Measurements from ENCODE around the gene DNAL1. TPM values are rescaled to one million over a fixed set of nuclear protein-coding genes. Genes with fewer than 3 reads are reported as not detected.

The DNAL1 gene
- total RNA-seq, 1 experiment from 2014 or later: 14.3 TPM

DNA sequence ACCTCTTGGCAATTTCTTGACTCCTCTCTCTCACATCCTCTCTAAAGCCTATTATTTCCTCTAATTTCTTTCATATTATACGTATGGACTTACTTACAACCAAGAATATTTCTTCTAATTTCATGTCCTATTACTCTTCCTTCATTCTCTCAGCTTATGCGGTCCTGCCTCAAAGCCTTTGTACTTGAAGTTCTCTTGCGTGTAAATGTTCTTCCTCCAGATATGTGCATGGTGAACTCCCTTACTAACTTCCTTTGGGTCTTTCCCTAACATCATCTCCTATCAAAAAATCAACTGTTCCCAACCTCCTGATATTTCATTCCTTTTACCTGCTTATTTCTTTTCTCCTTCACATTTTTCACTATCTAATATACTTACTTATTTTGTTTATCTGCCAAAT lies 23.1 kb downstream of the DNAL1 start (continued):
- TF ChIP-seq TCF7 (CRISPR knock-in tag; IDR thresholded peaks at IDR 0.05; ENCODE audit: low read depth): no peak
- TF ChIP-seq ETV6 (CRISPR knock-in tag; IDR thresholded peaks at IDR 0.05): no peak
- TF ChIP-seq ZNF219 (CRISPR knock-in tag; IDR thresholded peaks at IDR 0.05; ENCODE audit: borderline replicate concordance): no peak
- TF ChIP-seq SMAD4 (CRISPR knock-in tag; IDR thresholded peaks at IDR 0.05): no peak

- H3K4me1 Mint-ChIP-seq: no peaks in the 10 kb centered on the region
- H3K4me3 Mint-ChIP-seq: no peak overlapping the region
- ATAC-seq (no peak), DNase-seq (ENCODE audit: low spot score) (no peak)
- no peaks in the 10 kb centered on the region; the same call in 1 of the 2 replicates for H3K27me3 Mint-ChIP-seq (ENCODE audit: low read depth)
- POLR2A ChIA-PET: no interaction called here
- 0 out of 2 replicates have a peak, but pooled peaks cover 4% of the 10 kb centered on the region for H3K36me3 Mint-ChIP-seq
- H3K9me3 Mint-ChIP-seq: no peaks in the 10 kb centered on the region
- TF ChIP-seq, protein P1, sequence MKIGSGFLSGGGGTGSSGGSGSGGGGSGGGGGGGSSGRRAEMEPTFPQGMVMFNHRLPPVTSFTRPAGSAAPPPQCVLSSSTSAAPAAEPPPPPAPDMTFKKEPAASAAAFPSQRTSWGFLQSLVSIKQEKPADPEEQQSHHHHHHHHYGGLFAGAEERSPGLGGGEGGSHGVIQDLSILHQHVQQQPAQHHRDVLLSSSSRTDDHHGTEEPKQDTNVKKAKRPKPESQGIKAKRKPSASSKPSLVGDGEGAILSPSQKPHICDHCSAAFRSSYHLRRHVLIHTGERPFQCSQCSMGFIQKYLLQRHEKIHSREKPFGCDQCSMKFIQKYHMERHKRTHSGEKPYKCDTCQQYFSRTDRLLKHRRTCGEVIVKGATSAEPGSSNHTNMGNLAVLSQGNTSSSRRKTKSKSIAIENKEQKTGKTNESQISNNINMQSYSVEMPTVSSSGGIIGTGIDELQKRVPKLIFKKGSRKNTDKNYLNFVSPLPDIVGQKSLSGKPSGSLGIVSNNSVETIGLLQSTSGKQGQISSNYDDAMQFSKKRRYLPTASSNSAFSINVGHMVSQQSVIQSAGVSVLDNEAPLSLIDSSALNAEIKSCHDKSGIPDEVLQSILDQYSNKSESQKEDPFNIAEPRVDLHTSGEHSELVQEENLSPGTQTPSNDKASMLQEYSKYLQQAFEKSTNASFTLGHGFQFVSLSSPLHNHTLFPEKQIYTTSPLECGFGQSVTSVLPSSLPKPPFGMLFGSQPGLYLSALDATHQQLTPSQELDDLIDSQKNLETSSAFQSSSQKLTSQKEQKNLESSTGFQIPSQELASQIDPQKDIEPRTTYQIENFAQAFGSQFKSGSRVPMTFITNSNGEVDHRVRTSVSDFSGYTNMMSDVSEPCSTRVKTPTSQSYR (CRISPR knock-in tag; IDR thresholded peaks at IDR 0.05): no peak
- no peak for TF ChIP-seq AR (CRISPR knock-in tag; IDR thresholded peaks at IDR 0.05)
- TF ChIP-seq CDX4 (CRISPR knock-in tag; IDR thresholded peaks at IDR 0.05; ENCODE audit: borderline replicate concordance): no peak
- TF ChIP-seq SP1 (CRISPR knock-in tag; conservative IDR thresholded peaks at IDR 0.05): no peak
- no peak for TF ChIP-seq HMGA2 (CRISPR knock-in tag; IDR thresholded peaks at IDR 0.05)
- no peak for TF ChIP-seq CBFB (CRISPR knock-in tag; IDR thresholded peaks at IDR 0.05; ENCODE audit: low read depth)
- TF ChIP-seq GABPB1 (CRISPR knock-in tag; IDR thresholded peaks at IDR 0.05): no peak
- no peak for TF ChIP-seq CREM (CRISPR knock-in tag; IDR thresholded peaks at IDR 0.05)
- no peak for TF ChIP-seq SMAD3 (CRISPR knock-in tag; IDR thresholded peaks at IDR 0.05; ENCODE audit: borderline replicate concordance)
- no peak for TF ChIP-seq MYBL2 (CRISPR knock-in tag; IDR thresholded peaks at IDR 0.05)
- TF ChIP-seq, protein P2, sequence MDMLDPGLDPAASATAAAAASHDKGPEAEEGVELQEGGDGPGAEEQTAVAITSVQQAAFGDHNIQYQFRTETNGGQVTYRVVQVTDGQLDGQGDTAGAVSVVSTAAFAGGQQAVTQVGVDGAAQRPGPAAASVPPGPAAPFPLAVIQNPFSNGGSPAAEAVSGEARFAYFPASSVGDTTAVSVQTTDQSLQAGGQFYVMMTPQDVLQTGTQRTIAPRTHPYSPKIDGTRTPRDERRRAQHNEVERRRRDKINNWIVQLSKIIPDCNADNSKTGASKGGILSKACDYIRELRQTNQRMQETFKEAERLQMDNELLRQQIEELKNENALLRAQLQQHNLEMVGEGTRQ (CRISPR knock-in tag; IDR thresholded peaks at IDR 0.05): no peak
- no peak for TF ChIP-seq ATF2 (CRISPR knock-in tag; IDR thresholded peaks at IDR 0.05; ENCODE audit: borderline replicate concordance, low read depth)
- TF ChIP-seq AFF4 (CRISPR knock-in tag; IDR thresholded peaks at IDR 0.05; ENCODE audit: borderline replicate concordance): no peak
- CTCF ChIA-PET: no interaction called here
- H3K27ac Mint-ChIP-seq: no peak overlapping the region
Observed at GRCh38 chr14:73674986-73675385, 30.2 kb downstream of the DNAL1 start.
